Measurements from ENCODE around the gene LRP5. TPM values are rescaled to one million over a fixed set of nuclear protein-coding genes. Genes with fewer than 3 reads are reported as not detected.

The LRP5 gene
- total and polyA plus RNA-seq, 3 donors from 2014 or later = 15.7 to 21.3 (median 20.6) TPM

- intact Hi-C loops (cut with DNase I; ENCODE audit: low total_unique reads) = no loop called here
- Histone ChIP-seq H3K27ac (no peak overlapping the region), H3K4me3 (no peak overlapping the region), H3K4me1 (peaks cover 6% of the 10 kb centered on the region), H3K36me3 (ENCODE audit: low read depth, missing control alignments) (no peaks in the 10 kb centered on the region), H3K27me3 (no peaks in the 10 kb centered on the region), H3K9me3 (no peaks in the 10 kb centered on the region)
- 80 to 89% methylated on average over 2 of the region's 2 CpGs for WGBS, 2 donors
- no peak for DNase-seq
- no peak for TF ChIP-seq POLR2A (IDR thresholded peaks at IDR 0.05)
- TF ChIP-seq, protein P1, sequence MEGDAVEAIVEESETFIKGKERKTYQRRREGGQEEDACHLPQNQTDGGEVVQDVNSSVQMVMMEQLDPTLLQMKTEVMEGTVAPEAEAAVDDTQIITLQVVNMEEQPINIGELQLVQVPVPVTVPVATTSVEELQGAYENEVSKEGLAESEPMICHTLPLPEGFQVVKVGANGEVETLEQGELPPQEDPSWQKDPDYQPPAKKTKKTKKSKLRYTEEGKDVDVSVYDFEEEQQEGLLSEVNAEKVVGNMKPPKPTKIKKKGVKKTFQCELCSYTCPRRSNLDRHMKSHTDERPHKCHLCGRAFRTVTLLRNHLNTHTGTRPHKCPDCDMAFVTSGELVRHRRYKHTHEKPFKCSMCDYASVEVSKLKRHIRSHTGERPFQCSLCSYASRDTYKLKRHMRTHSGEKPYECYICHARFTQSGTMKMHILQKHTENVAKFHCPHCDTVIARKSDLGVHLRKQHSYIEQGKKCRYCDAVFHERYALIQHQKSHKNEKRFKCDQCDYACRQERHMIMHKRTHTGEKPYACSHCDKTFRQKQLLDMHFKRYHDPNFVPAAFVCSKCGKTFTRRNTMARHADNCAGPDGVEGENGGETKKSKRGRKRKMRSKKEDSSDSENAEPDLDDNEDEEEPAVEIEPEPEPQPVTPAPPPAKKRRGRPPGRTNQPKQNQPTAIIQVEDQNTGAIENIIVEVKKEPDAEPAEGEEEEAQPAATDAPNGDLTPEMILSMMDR (IDR thresholded peaks at IDR 0.05) = no peak
Observed at GRCh38 chr11:68293708-68294107, 18.7 kb upstream of the LRP5 start.

DNA sequence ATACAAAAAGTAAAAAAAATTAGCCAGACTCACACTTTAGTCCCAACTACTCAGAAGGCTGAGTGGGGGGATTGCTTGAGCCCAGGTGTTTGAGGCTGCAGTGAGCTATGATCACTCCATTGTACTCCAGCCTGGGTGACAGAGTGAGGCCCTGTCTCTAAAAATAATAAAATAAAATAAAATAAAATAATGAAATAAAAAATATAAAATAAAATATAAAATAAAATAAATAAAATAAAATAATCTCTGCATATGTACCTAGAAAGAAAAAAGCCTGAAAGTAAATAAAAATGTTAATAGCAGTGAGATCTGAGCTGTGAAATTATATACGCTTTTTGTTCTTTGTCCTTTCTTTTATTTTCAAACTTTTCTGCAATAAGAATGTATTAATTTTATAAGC lies 17.1 kb upstream of the LRP5 start:
- H3K9me3 ChIP-seq = no peaks in the 10 kb centered on the region
- DNase-seq = no peak
- intact Hi-C loops (cut with DNase I; ENCODE audit: low total_unique reads) = no loop called here
- no peak overlapping the region for H3K4me3 ChIP-seq
- no peaks in the 10 kb centered on the region for H3K27me3 ChIP-seq
- no peaks in the 10 kb centered on the region for H3K36me3 ChIP-seq (ENCODE audit: low read depth, missing control alignments)
- H3K4me1 ChIP-seq = peaks cover 6% of the 10 kb centered on the region
- TF ChIP-seq POLR2A (IDR thresholded peaks at IDR 0.05) = no peak
- TF ChIP-seq, protein P1 (IDR thresholded peaks at IDR 0.05) = no peak
- H3K27ac ChIP-seq = no peak overlapping the region
- WGBS, 2 donors = 94 to 96% methylated on average over 1 of the region's 1 CpG

DNA sequence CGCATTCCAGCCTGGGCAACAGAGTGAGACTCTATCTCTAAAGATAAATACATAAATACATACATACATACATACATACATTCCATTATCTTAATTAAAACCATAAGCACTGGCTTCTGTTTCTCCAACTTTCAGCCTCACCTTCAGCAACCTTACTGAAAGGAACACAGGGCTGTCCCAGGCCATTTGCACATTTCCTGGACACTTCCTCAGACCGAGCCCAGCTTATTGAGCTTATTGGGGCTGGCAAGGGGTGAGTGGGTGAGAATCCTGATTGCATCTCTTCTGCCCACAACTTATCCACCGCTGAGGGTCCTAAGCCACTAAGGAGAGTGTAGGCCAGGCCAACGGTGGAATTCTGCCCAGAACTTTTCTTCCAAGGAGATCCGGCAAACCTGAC lies 16.5 kb upstream of the LRP5 start:
- WGBS, 2 donors = 90 to 97% methylated on average over 2 to 5 of the region's 5 CpGs
- no peak for DNase-seq

GRCh38 chr11:68296344-68297051 lies 15.9 kb upstream of the LRP5 start:
- H3K27ac ChIP-seq = no peak overlapping the region
- WGBS, 2 donors = 82 to 90% methylated on average over 8 to 15 of the region's 15 CpGs
- DNase-seq = no peak
- no peaks in the 10 kb centered on the region for H3K9me3 ChIP-seq
- no peaks in the 10 kb centered on the region for H3K27me3 ChIP-seq
- H3K4me3 ChIP-seq = no peak overlapping the region
- peaks cover 6% of the 10 kb centered on the region for H3K4me1 ChIP-seq
- TF ChIP-seq, protein P1 (IDR thresholded peaks at IDR 0.05) = no peak
- no peak for TF ChIP-seq POLR2A (IDR thresholded peaks at IDR 0.05)
- intact Hi-C loops (cut with DNase I; ENCODE audit: low total_unique reads) = no loop called here
- H3K36me3 ChIP-seq (ENCODE audit: low read depth, missing control alignments) = no peaks in the 10 kb centered on the region

More for the DNA sequence above, 16.5 kb upstream of the LRP5 start:
- intact Hi-C loops (cut with DNase I; ENCODE audit: low total_unique reads) = no loop called here
- TF ChIP-seq, protein P1 (IDR thresholded peaks at IDR 0.05) = no peak
- TF ChIP-seq POLR2A (IDR thresholded peaks at IDR 0.05) = no peak
- Histone ChIP-seq H3K9me3 (no peaks in the 10 kb centered on the region), H3K27ac (no peak overlapping the region), H3K4me3 (no peak overlapping the region), H3K36me3 (ENCODE audit: low read depth, missing control alignments) (no peaks in the 10 kb centered on the region), H3K27me3 (no peaks in the 10 kb centered on the region), H3K4me1 (peaks cover 6% of the 10 kb centered on the region)

- Histone ChIP-seq H3K27ac (no peak overlapping the region), H3K9me3 (no peaks in the 10 kb centered on the region)
- TF ChIP-seq, protein P1 (IDR thresholded peaks at IDR 0.05) = no peak
Observed at GRCh38 chr11:68297052-68297378, 15.4 kb upstream of the LRP5 start.

More at GRCh38 chr11:68297052-68297378, 15.4 kb upstream of the LRP5 start:
- intact Hi-C loops (cut with DNase I; ENCODE audit: low total_unique reads) = no loop called here
- Histone ChIP-seq H3K4me3 (no peak overlapping the region), H3K27me3 (no peaks in the 10 kb centered on the region), H3K36me3 (ENCODE audit: low read depth, missing control alignments) (no peaks in the 10 kb centered on the region), H3K4me1 (peaks cover 6% of the 10 kb centered on the region)
- WGBS, 2 donors = 80 to 87% methylated on average over 6 of the region's 6 CpGs
- DNase-seq = no peak

All from testis (tissue), 3 donors.